A549 (cell line): ENCODE data around the gene OR10A5. TPM values are rescaled to one million over a fixed set of nuclear protein-coding genes. Genes with fewer than 3 reads are reported as not detected.

Experiments used
- ATAC-seq, 2 experiments: fragments of 200-7000 bp in 1 of 2; fragments of >200 bp in 1 of 2; cut with Nextera tagmentation in 1 of 2; cut with Tn5 transposase in 1 of 2; 3 replicates each; pipeline versions ENCODE4 v1.8.0 to v1.9.1; 2018 to 2020; ENCODE audit warnings: mild to moderate bottlenecking in 1 of 2, moderate library complexity in 1 of 2
- CTCF ChIA-PET: fragments of 300-600 bp; sonication (Branson Sonifier 250); formaldehyde crosslinking; extraction: SDS; loops from one replicate; lab custom pipeline; 2021; ENCODE audit warnings: antibody characterized with exemption, inconsistent platforms; lab: Yijun Ruan, JAX
- POLR2A ChIA-PET: fragments of 350-600 bp; formaldehyde crosslinking; extraction: SDS; loops from one replicate; lab custom pipeline; 2021; ENCODE audit warnings: antibody characterized with exemption, inconsistent platforms; lab: Yijun Ruan, JAX
- DNase-seq, 2 experiments: peaks; one replicate each; pipeline versions ENCODE4 v3.0.0 to v3.0.0-alpha.2; 2011 to 2016; ENCODE audit warnings: low read depth in 1 of 2, low spot score in 1 of 2
- FAIRE-seq: peaks from 2 replicates; lab custom pipeline; 2011; peaks lifted over from hg19 to GRCh38; lab: Jason Lieb, UNC
- H3K27ac ChIP-seq, 2 experiments: fragments of >200 bp; sonication (Bioruptor Twin); formaldehyde crosslinking; 3 replicates each; pipeline ENCODE4 v1.5.1; 2016 to 2017
- H3K4me1 ChIP-seq: fragments of >200 bp; sonication (Bioruptor Twin); formaldehyde crosslinking; 3 replicates; pipeline ENCODE4 v1.6.1; 2016
- H3K4me2 ChIP-seq: fragments of >200 bp; sonication (Bioruptor Twin); formaldehyde crosslinking; 3 replicates; pipeline ENCODE4 v1.6.1; 2016
- H3K4me3 ChIP-seq: fragments of >200 bp; sonication (Bioruptor Twin); formaldehyde crosslinking; 3 replicates; pipeline ENCODE4 v1.5.1; 2016
- H3K9me3 ChIP-seq: fragments of >200 bp; sonication (Bioruptor Twin); formaldehyde crosslinking; 3 replicates; pipeline ENCODE4 v1.6.1; 2016
- ATOH8 ChIP-seq: fragments of 250-450 bp; sonication (Bioruptor Pico); IDR thresholded peaks from 2 replicates; pipeline ENCODE4 v1.5.0; 2020; ENCODE audit warnings: low read depth, mild to moderate bottlenecking, moderate library complexity
- BCL3 ChIP-seq: fragments of >200 bp; sonication (Bioruptor Twin); formaldehyde crosslinking; IDR thresholded peaks from 3 replicates; pipeline ENCODE4 v1.6.1; 2016
- BHLHE40 ChIP-seq: IDR thresholded peaks from 2 replicates; pipeline ENCODE4 v1.6.1; 2012; ENCODE audit warnings: low read depth, low read length, inconsistent platforms
- CBX8 ChIP-seq: fragments of 200-600 bp; sonication (generic); IDR thresholded peaks from 2 replicates; pipeline ENCODE4 v1.6.1; 2016
- CEBPB ChIP-seq, 2 experiments: fragments of >200 bp in 1 of 2; sonication (Bioruptor Twin) in 1 of 2; formaldehyde crosslinking in 1 of 2; IDR thresholded peaks; 2 replicates each; pipeline ENCODE4 v1.6.1; 2012 to 2016
- CHD4 ChIP-seq: fragments of 200-600 bp; sonication (generic); IDR thresholded peaks from 2 replicates; pipeline ENCODE4 v1.6.1; 2016; ENCODE audit warnings: antibody characterized with exemption, mild to moderate bottlenecking, borderline replicate concordance
- E2F6 ChIP-seq: IDR thresholded peaks from 2 replicates; pipeline ENCODE4 v1.6.1; 2012; ENCODE audit warnings: low read depth, borderline replicate concordance
- ELK1 ChIP-seq: fragments of 150-350 bp; IDR thresholded peaks from 2 replicates; pipeline ENCODE4 v1.6.1; 2014; ENCODE audit warnings: low read depth, mild to moderate bottlenecking, low read length
- ESRRA ChIP-seq: fragments of 150-350 bp; IDR thresholded peaks from 2 replicates; pipeline ENCODE4 v1.6.1; 2014; ENCODE audit warnings: mild to moderate bottlenecking, low read length, borderline replicate concordance
- FOSB ChIP-seq: fragments of 250-450 bp; sonication (Bioruptor Pico); IDR thresholded peaks from 2 replicates; pipeline ENCODE4 v1.5.0; 2020; ENCODE audit warnings: mild to moderate bottlenecking, moderate library complexity
- FOXS1 ChIP-seq: fragments of 250-450 bp; sonication (Bioruptor Pico); IDR thresholded peaks from 2 replicates; pipeline ENCODE4 v1.5.0; 2020; ENCODE audit warnings: mild to moderate bottlenecking, moderate library complexity
- GATA3 ChIP-seq: IDR thresholded peaks from 2 replicates; pipeline ENCODE4 v1.6.1; 2012; ENCODE audit warnings: borderline replicate concordance
- HDAC2 ChIP-seq: fragments of 200-600 bp; sonication (generic); IDR thresholded peaks from 2 replicates; pipeline ENCODE4 v1.6.1; 2016
- HEYL ChIP-seq: fragments of 250-450 bp; sonication (Bioruptor Pico); IDR thresholded peaks from 2 replicates; pipeline ENCODE4 v1.8.0; 2021; ENCODE audit warnings: mild to moderate bottlenecking, moderate library complexity
- HMGXB4 ChIP-seq: fragments of 250-450 bp; sonication (Bioruptor Pico); IDR thresholded peaks from 2 replicates; pipeline ENCODE4 v1.5.0; 2021; ENCODE audit warnings: mild to moderate bottlenecking, moderate library complexity, borderline replicate concordance
- HOXA7 ChIP-seq: fragments of 250-450 bp; sonication (Bioruptor Pico); IDR thresholded peaks from 2 replicates; pipeline ENCODE4 v1.5.0; 2020; ENCODE audit warnings: mild to moderate bottlenecking, moderate library complexity
- HOXB5 ChIP-seq: fragments of 250-450 bp; sonication (Bioruptor Pico); IDR thresholded peaks from 2 replicates; pipeline ENCODE4 v1.5.0; 2020; ENCODE audit warnings: mild to moderate bottlenecking, moderate library complexity
- KDM5A ChIP-seq: fragments of 200-600 bp; sonication (generic); IDR thresholded peaks from 2 replicates; pipeline ENCODE4 v1.6.1; 2016; ENCODE audit warnings: antibody characterized with exemption, mild to moderate bottlenecking
- MAZ ChIP-seq: fragments of 150-350 bp; IDR thresholded peaks from 2 replicates; pipeline ENCODE4 v1.6.1; 2014; ENCODE audit warnings: antibody characterized with exemption, low read depth, low read length, borderline replicate concordance
- MYC ChIP-seq: IDR thresholded peaks from 2 replicates; pipeline ENCODE4 v1.6.1; 2012; ENCODE audit warnings: mild to moderate bottlenecking, inconsistent platforms, low read length, improper control_type of control experiment, borderline replicate concordance
- NPAS2 ChIP-seq: fragments of 250-450 bp; sonication (Bioruptor Pico); IDR thresholded peaks from 2 replicates; pipeline ENCODE4 v1.8.0; 2022; ENCODE audit warnings: mild to moderate bottlenecking, moderate library complexity, borderline replicate concordance
- PBX3 ChIP-seq: IDR thresholded peaks from 2 replicates; pipeline ENCODE4 v1.6.1; 2012
- POLR2A ChIP-seq: IDR thresholded peaks from 2 replicates; pipeline ENCODE4 v1.6.1; 2012; ENCODE audit warnings: mild to moderate bottlenecking, low read length
- POLR2AphosphoS2 ChIP-seq: conservative IDR thresholded peaks from 2 replicates; pipeline ENCODE4 v1.6.1; 2012; ENCODE audit warnings: low read length, improper control_type of control experiment, inconsistent platforms
- REST ChIP-seq: fragments of 200-600 bp; sonication (generic); IDR thresholded peaks from 2 replicates; pipeline ENCODE4 v1.6.1; 2016; ENCODE audit warnings: antibody characterized with exemption, mild to moderate bottlenecking, moderate library complexity
- RFX5 ChIP-seq: fragments of 450-650 bp; IDR thresholded peaks from 2 replicates; pipeline ENCODE4 v1.7.1; 2014; ENCODE audit warnings: antibody characterized with exemption, mild to moderate bottlenecking, moderate library complexity
- RNF2 ChIP-seq: fragments of 200-600 bp; sonication (generic); IDR thresholded peaks from 2 replicates; pipeline ENCODE4 v1.6.1; 2016; ENCODE audit warnings: low read depth, mild to moderate bottlenecking, antibody characterized with exemption, moderate library complexity, borderline replicate concordance
- TP53 ChIP-seq: fragments of 250-450 bp; sonication (Bioruptor Pico); IDR thresholded peaks from 2 replicates; pipeline ENCODE4 v1.5.0; 2021; ENCODE audit warnings: mild to moderate bottlenecking, moderate library complexity
- ZC3H11A ChIP-seq: fragments of 450-650 bp; IDR thresholded peaks from 2 replicates; pipeline ENCODE4 v1.6.1; 2014; ENCODE audit warnings: antibody characterized with exemption, mild to moderate bottlenecking
- ZNF302 ChIP-seq: fragments of 250-450 bp; sonication (Bioruptor Pico); IDR thresholded peaks from 2 replicates; pipeline ENCODE4 v1.9.0; 2021; ENCODE audit warnings: inconsistent platforms, mild to moderate bottlenecking, moderate library complexity
- WGBS: methylation state at CpG from one replicate; pipeline ENCODE4 v1.1.6; 2017; ENCODE audit errors: missing lambda C conversion rate; 5-methylcytosine and 5-hydroxymethylcytosine counted together
- polyA plus RNA-seq, 4 experiments: library from polyadenylated mRNA; depleted of rRNA in 3 of 4; stranded (reverse); fragments of >200 nt; fragmentation: RNase III in 1 of 4; extraction: RNeasy Plus Mini Kit Qiagen cat#74134 plus additional on column Dnase treatment in 1 of 4; gene quantifications; 2 replicates in 3 of 4; 3 replicates in 1 of 4; pipeline ENCODE4 v1.2.3, GENCODE V29; 2011 to 2017

OR10A5 gene
- polyA plus RNA-seq, 2 of the 4 experiments (the other 2 are of a cell fraction) = not detected

- no peak overlapping the region for H3K4me3 ChIP-seq
- ATAC-seq (0 out of 6 replicates have a peak, but pooled peaks of 1 of the 2 experiments have one; percentile 19), FAIRE-seq (no peak), DNase-seq (no peak)
- no peak overlapping the region for H3K4me2 ChIP-seq
- H3K9me3 ChIP-seq = no peaks in the 10 kb centered on the region
- no peaks in the 10 kb centered on the region for H3K4me1 ChIP-seq
- CTCF ChIA-PET = interaction anchor here (3.9 kb wide), 1 partner anchor 13 kb away, joined by 23 read pairs; no protein-coding TSS in a partner anchor
- 8% methylated on average over 7 of the region's 7 CpGs for WGBS
- POLR2A ChIA-PET = no interaction called here
- H3K27ac ChIP-seq = no peak overlapping the region
- TF ChIP-seq ZC3H11A (no peak), FOSB (CRISPR knock-in tag) (no peak), FOXS1 (CRISPR knock-in tag) (no peak), HDAC2 (no peak), ATOH8 (no peak), ESRRA (no peak), PBX3 (no peak), ELK1 (no peak), CBX8 (no peak), CEBPB (IDR thresholded peaks at IDR 0.05) (no peak), ZNF302 (CRISPR knock-in tag) (no peak), MAZ (no peak), RFX5 (no peak), KDM5A (no peak), MYC (no peak), CHD4 (no peak), HEYL (CRISPR knock-in tag) (no peak), RNF2 (no peak), NPAS2 (no peak), POLR2AphosphoS2 (no peak)
- TF ChIP-seq, all 56 proteins: peak for 0
These were observed 20.2 kb upstream of the OR10A5 start for GRCh38 chr11:6825231-6825744.

GRCh38 chr11:6828103-6828502 is 17.4 kb upstream of the OR10A5 start:
- ChIA-PET POLR2A (no interaction called here), CTCF (no interaction called here)
- Histone ChIP-seq H3K9me3 (no peaks in the 10 kb centered on the region), H3K4me3 (no peak overlapping the region), H3K27ac (no peak overlapping the region), H3K4me2 (no peak overlapping the region), H3K4me1 (no peaks in the 10 kb centered on the region)
- DNase-seq (no peak), ATAC-seq (no peak), FAIRE-seq (no peak)
- WGBS = 0% methylated on average over 1 of the region's 1 CpG
- TF ChIP-seq TP53 (CRISPR knock-in tag) (no peak), HMGXB4 (CRISPR knock-in tag) (no peak), HOXB5 (CRISPR knock-in tag) (no peak), GATA3 (no peak), HEYL (CRISPR knock-in tag) (no peak), REST (no peak), CBX8 (no peak), E2F6 (no peak), HOXA7 (CRISPR knock-in tag) (no peak), KDM5A (no peak), BHLHE40 (no peak), POLR2A (no peak), BCL3 (no peak)
